ENCODE measurements around the gene RAPGEF4. TPM values are rescaled to one million over a fixed set of nuclear protein-coding genes. Genes with fewer than 3 reads are reported as not detected.
A peak's percentile ranks its signal among the peaks of the same experiment; 100 is the strongest.

RAPGEF4 gene
- total and polyA plus RNA-seq, 12 donors = 1.2 to 11.2 (median 7.9) TPM

DNA sequence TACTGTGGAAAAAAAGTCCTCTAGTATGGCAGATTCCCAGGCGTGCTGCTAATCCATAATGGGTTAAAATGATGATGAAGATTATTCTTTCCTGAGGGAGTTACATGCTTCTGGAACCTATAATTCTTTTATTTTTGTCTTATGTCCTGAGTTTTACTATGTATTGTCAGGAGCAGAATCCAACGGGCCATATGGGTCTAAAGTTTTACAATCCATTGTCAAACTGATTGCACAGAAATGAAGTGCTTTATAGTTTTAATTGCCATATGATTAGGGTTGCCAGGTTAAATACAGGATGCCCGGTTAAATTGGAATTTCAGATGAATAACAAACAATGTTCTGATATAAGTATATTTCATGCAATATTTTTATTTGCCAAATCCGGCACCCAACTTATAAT lies 239.1 kb downstream of the RAPGEF4 start:
- intact Hi-C loops (cut with DNase I) = loop anchor here in 5 of 10 donors (5.0 to 10.0 kb wide), 5 partner anchors 43 to 478 kb away; no protein-coding TSS in a partner anchor
- WGBS, 2 donors = 95 to 97% methylated on average over 4 of the region's 4 CpGs
- H3K36me3 ChIP-seq = no peaks in the 10 kb centered on the region
- H3K27me3 ChIP-seq = no peaks in the 10 kb centered on the region
- TF ChIP-seq, protein P1, sequence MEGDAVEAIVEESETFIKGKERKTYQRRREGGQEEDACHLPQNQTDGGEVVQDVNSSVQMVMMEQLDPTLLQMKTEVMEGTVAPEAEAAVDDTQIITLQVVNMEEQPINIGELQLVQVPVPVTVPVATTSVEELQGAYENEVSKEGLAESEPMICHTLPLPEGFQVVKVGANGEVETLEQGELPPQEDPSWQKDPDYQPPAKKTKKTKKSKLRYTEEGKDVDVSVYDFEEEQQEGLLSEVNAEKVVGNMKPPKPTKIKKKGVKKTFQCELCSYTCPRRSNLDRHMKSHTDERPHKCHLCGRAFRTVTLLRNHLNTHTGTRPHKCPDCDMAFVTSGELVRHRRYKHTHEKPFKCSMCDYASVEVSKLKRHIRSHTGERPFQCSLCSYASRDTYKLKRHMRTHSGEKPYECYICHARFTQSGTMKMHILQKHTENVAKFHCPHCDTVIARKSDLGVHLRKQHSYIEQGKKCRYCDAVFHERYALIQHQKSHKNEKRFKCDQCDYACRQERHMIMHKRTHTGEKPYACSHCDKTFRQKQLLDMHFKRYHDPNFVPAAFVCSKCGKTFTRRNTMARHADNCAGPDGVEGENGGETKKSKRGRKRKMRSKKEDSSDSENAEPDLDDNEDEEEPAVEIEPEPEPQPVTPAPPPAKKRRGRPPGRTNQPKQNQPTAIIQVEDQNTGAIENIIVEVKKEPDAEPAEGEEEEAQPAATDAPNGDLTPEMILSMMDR (IDR thresholded peaks at IDR 0.05) = no peak
- no peak for ATAC-seq
- H3K27ac ChIP-seq = no peak overlapping the region
- H3K4me1 ChIP-seq = peaks cover 0 to 23% (median 10%) of the 10 kb centered on the region in 9 donors
- no peaks in the 10 kb centered on the region for H3K9me3 ChIP-seq
- no peak overlapping the region for H3K4me3 ChIP-seq
- no peak for DNase-seq

DNA sequence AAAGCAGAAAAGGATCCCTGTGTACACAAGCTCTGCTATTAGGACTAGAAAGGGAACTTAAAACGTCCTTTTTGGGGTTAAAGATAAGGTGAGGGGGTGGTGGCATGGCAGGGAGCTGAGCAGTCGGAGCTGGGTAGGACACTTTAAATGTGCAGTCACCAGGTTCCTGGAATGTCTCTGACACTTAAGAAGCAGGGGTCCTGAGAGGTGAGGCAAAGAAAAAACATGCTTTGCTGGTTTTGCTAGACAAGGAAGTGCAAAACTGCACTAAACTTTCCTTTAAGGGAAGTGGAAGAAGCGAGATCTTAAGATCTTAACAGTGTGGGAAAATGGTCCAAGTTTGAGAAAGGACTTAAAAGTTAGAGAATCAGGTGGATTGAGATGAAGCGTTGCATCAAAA lies 240.5 kb downstream of the RAPGEF4 start:
- Histone ChIP-seq H3K4me1 (peaks cover 0 to 14% (median 6%) of the 10 kb centered on the region in 9 donors), H3K27ac (no peak overlapping the region), H3K27me3 (no peaks in the 10 kb centered on the region), H3K36me3 (no peaks in the 10 kb centered on the region), H3K4me3 (no peak overlapping the region), H3K9me3 (no peaks in the 10 kb centered on the region)
- 71 to 76% methylated on average over 4 of the region's 4 CpGs for WGBS, 2 donors
- TF ChIP-seq, protein P1 (IDR thresholded peaks at IDR 0.05) = no peak
- DNase-seq (no peak), ATAC-seq (no peak)
- intact Hi-C loops (cut with DNase I) = loop anchor here in 5 of 10 donors (5.0 to 10.0 kb wide), 4 partner anchors 41 to 421 kb away; no protein-coding TSS in a partner anchor

DNA sequence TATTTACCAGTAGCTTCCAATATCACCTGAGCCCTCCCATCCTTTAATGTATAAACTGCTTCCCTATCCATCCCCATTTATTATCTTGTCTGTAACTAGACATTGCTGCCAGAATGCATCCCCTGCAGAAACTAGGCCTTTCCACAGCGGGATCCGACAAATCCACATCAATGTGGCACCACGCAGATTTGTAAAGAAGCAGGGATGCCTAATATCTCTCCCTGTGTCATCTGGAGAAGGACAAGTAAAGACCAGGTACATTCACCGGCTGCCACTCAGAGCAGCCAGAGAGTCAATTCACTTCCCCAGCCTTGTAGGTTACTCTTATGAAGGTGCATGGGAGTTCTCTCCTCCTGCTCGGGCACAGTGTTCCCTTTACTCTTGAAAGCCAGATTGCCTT lies 241.2 kb downstream of the RAPGEF4 start:
- TF ChIP-seq, protein P1 (IDR thresholded peaks at IDR 0.05) = no peak
- no peaks in the 10 kb centered on the region for H3K36me3 ChIP-seq
- H3K27ac ChIP-seq = no peak overlapping the region
- H3K4me1 ChIP-seq = peaks cover 0 to 14% (median 6%) of the 10 kb centered on the region in 9 donors
- H3K4me3 ChIP-seq = no peak overlapping the region
- WGBS, 2 donors = 97% methylated on average over 5 of the region's 5 CpGs
- no peaks in the 10 kb centered on the region for H3K27me3 ChIP-seq
- no peak for ATAC-seq
- H3K9me3 ChIP-seq = no peaks in the 10 kb centered on the region
- intact Hi-C loops (cut with DNase I) = loop anchor here in 5 of 10 donors (5.0 to 10.0 kb wide), 4 partner anchors 40 to 420 kb away; no protein-coding TSS in a partner anchor
- DNase-seq = no peak

DNA sequence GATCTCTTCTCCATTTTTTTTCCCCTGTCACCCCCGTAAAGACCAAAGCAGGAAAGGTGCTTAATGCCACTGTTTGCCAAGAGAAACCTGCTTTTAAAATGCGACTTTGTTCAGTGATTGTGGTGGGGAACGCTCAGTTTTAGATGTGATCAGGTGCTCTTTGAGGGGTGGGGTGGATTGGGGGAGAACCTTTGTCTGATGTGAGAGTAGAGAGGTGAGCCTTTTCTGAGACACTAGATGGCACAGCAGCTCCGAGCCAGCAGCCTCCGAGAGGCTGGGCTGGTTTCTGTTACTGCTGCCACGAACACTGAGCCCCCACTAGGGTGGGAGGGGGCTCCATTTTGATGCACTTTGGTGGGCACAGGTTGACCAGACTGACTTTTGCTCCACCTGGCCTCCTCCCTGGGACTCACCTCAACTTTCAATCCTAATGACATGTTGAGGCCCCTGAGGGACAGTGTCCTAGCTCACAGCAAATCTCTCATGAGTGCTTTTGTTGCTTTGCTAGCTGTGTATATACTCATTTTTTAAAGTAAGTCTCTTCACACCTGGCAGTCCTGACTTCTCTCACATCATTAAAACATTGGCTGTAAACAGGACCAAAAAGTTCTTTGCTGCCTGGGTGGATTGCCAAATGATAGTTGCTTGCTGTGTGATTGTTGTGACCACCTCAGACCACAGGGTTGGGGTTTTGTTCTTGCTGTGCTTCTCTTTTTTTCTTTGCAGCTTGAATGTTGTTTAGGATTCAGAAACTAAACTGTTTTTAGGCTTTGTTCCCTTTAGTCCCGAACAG lies 241.8 kb downstream of the RAPGEF4 start:
- H3K36me3 ChIP-seq = no peaks in the 10 kb centered on the region
- TF ChIP-seq, protein P1 (IDR thresholded peaks at IDR 0.05) = peak in 7 of 9 donors; percentile 14 to 58 (median 40)
- H3K4me1 ChIP-seq = peaks cover 0 to 12% (median 6%) of the 10 kb centered on the region in 9 donors
- intact Hi-C loops (cut with DNase I) = loop anchor here in 5 of 10 donors (5.0 to 10.0 kb wide), 4 partner anchors 40 to 420 kb away; no protein-coding TSS in a partner anchor
- H3K27ac ChIP-seq = no peak overlapping the region
- no peaks in the 10 kb centered on the region for H3K27me3 ChIP-seq
- no peaks in the 10 kb centered on the region for H3K9me3 ChIP-seq
- WGBS, 2 donors = 61 to 65% methylated on average over 7 of the region's 7 CpGs
- H3K4me3 ChIP-seq = no peak overlapping the region
- peak in 7 of 8 donors; percentile 51 to 77 (median 65) for ATAC-seq
- DNase-seq = no peak
